Lower leg skin (tissue), 4 donors: ENCODE data around the gene RPE65. TPM values are rescaled to one million over a fixed set of nuclear protein-coding genes. Genes with fewer than 3 reads are reported as not detected.

Source experiments
- DNase-seq, 2 donors: peaks; one replicate each; pipeline ENCODE4 v3.0.0-alpha.2; 2019; ENCODE audit warnings: low spot score in 2 of 2
- H3K4me3 ChIP-seq: fragments of 200-600 bp; sonication (generic); 2 replicates; pipeline ENCODE4 v1.5.1; 2017; ENCODE audit warnings: mild to moderate bottlenecking, low read depth; ENCODE audit not compliant: poor library complexity, severe bottlenecking
- POLR2A ChIP-seq, 2 donors: fragments of 450-650 bp; IDR thresholded peaks; one replicate each; pipeline ENCODE4 v1.6.1; 2016 to 2017; ENCODE audit warnings: antibody characterized with exemption in 2 of 2, mild to moderate bottlenecking in 1 of 2, moderate library complexity in 1 of 2
- WGBS, 2 donors: methylation state at CpG; one replicate each; pipeline ENCODE4 v1.1.5; 2018; 5-methylcytosine and 5-hydroxymethylcytosine counted together
- intact Hi-C: fragments of 100-400 bp; cut with DNase I; formaldehyde crosslinking; loops from one replicate; pipeline ENCODE4 v1.15.0; 2023; ENCODE audit warnings: low total_unique reads
- total RNA-seq, 4 donors: library from RNA; depleted of rRNA; stranded (reverse); fragments of >200 nt; gene quantifications; one replicate each; pipeline ENCODE4 v1.1.0, GENCODE V29; 2016
- TF ChIP-seq, protein P1 (sequence below), 3 donors: fragments of 450-650 bp; IDR thresholded peaks; one replicate each; pipeline ENCODE4 v1.5.1; 2016; ENCODE audit warnings: antibody characterized with exemption in 3 of 3, mild to moderate bottlenecking in 3 of 3, moderate library complexity in 2 of 3

The RPE65 gene
- total RNA-seq, result under 1 TPM in 1 of 4 donors, not detected in 3; 0.13 TPM

DNA sequence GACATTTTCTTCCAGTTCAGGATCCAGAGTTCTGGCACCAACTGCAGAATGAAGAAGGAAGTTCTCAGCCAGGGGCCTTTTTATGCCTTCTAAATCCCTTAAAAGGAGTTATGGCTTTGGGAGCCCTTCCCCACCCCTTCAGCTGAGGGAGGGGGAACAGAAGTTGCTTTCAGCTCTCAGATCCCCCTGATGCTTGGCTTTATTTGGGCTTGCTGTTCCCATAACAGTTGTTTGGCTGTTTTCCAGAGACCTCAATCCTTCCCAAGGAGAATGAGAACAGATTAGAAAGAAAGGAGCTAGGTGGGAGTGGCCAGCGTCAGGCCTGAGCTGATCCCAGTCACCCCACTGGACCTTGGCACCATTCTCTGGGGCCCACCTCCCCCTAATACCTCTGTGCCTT, at the start of gene RPE65:
Gene RPE65, minus strand, starts transcription at position 54 of the 400 bp plus-strand sequence. Its CDS starts 49 bp downstream, at position 5.
- TF ChIP-seq POLR2A (IDR thresholded peaks at IDR 0.05), result no peak
- TF ChIP-seq, protein P1, sequence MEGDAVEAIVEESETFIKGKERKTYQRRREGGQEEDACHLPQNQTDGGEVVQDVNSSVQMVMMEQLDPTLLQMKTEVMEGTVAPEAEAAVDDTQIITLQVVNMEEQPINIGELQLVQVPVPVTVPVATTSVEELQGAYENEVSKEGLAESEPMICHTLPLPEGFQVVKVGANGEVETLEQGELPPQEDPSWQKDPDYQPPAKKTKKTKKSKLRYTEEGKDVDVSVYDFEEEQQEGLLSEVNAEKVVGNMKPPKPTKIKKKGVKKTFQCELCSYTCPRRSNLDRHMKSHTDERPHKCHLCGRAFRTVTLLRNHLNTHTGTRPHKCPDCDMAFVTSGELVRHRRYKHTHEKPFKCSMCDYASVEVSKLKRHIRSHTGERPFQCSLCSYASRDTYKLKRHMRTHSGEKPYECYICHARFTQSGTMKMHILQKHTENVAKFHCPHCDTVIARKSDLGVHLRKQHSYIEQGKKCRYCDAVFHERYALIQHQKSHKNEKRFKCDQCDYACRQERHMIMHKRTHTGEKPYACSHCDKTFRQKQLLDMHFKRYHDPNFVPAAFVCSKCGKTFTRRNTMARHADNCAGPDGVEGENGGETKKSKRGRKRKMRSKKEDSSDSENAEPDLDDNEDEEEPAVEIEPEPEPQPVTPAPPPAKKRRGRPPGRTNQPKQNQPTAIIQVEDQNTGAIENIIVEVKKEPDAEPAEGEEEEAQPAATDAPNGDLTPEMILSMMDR (IDR thresholded peaks at IDR 0.05), result no peak
- no peak for DNase-seq
- 65 to 69% methylated on average over 1 of the region's 1 CpG for WGBS, 2 donors
- H3K4me3 ChIP-seq, result no peak within 1 kb of the TSS
- intact Hi-C loops, result no loop called here

DNA sequence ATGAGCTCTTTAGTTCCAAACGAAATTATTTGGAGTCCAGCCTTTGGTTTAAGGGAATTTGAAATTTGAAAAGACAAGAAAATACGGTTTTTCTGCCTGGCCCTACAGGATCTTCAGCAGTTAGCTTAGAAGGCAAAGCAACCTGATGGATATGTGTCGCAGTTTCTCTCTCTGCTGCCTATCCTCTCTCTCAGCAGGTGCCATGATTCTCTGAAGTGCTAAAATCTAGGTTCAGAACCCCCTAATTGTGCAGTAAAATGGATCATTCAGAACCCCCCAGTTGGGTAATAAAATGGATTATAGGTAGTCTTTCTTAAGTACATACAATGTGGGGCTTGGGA, 47.6 kb upstream of the RPE65 start:
- intact Hi-C loops, result no loop called here
- no peak for DNase-seq
- whole genome bisulfite sequencing, 2 donors, result 5 to 9% methylated on average over 3 of the region's 3 CpGs
- TF ChIP-seq, protein P1 (IDR thresholded peaks at IDR 0.05), result no peak
- no peak for TF ChIP-seq POLR2A (IDR thresholded peaks at IDR 0.05)
- H3K4me3 ChIP-seq, result peak overlapping the region; percentile 67

DNA sequence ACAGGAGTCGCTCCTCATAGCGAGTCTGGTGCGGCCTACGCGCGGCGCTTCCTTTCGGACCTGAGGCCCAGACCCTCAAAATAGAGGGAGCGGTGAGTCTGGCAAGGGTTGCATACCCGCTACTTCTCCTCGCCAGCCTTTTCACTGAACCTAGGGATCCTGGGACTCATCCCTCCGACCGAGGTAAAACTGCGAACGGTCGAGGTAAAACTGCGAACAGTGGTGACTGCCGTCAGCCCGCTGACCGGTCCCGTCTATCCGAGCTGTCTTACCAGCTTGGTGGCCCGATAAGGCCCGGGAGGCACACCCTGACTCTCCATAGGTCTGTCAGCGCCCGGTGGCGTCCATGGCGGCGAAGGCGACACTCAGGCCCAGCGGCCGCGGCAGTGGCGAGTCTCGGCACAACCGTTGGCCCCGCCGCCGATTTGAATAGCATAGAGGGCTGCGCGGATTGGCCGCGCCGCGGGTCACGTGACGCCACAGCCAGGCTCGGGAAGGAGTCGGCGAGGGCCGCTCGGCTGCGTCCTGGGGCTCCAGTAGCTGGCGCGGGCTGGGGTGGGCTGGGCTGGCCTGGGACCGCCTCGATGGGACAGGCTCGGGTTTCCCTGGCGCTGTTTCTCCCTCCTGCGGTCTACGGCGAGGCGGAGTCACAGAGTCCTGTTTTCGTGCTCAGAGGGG, 47.1 kb upstream of the RPE65 start, which contains the start of gene DEPDC1:
Gene DEPDC1, minus strand, starts transcription at position 403 of the 678 bp plus-strand sequence. Its CDS starts 83 bp downstream, at position 320.
- peak; percentile 93 to 98 for DNase-seq
- WGBS, 2 donors, result 1% methylated on average over 26 to 31 of the region's 64 CpGs
- peak within 1 kb of the TSS; percentile 67 for H3K4me3 ChIP-seq
- TF ChIP-seq, protein P1 (IDR thresholded peaks at IDR 0.05), result no peak
- no peak for TF ChIP-seq POLR2A (IDR thresholded peaks at IDR 0.05)
- intact Hi-C loops, result no loop called here

DNA sequence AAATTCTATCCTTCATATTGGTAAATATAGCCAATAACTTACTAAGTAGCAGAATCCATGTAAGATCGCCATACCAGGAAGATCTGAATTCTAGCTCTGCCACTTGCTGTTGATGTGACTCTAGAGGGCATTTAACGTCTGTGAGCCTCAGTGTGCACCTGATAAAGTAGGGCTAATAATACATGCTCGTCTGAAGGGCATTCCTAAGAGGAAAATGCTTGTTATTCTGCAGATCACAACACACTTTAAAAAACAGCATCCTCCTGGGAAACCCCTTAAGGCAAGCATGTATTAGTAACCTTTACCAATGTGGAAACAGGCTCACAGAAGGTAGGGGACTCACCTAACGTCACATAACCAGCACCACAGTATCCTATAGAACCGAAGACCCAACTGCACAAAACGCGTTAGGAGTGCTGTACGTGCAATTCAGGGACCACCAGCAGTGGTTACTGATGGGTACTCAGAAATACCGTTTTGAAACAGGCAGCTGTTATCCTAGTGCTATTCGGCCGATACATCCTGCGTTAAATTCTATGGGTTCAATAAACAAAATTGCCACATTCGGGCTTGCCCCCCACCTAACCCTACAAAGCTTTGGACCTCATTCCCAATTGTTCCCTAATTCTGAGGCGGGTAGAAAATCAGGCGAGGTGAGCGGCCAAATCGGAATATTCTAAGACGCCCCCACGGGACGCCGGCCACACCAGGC, 46.4 kb upstream of the RPE65 start:
- no peak for DNase-seq
- H3K4me3 ChIP-seq, result peak overlapping the region; percentile 67
- WGBS, 2 donors, result 12% methylated on average over 17 of the region's 21 CpGs
- TF ChIP-seq, protein P1 (IDR thresholded peaks at IDR 0.05), result no peak
- TF ChIP-seq POLR2A (IDR thresholded peaks at IDR 0.05), result no peak
- intact Hi-C loops, result no loop called here

DNA sequence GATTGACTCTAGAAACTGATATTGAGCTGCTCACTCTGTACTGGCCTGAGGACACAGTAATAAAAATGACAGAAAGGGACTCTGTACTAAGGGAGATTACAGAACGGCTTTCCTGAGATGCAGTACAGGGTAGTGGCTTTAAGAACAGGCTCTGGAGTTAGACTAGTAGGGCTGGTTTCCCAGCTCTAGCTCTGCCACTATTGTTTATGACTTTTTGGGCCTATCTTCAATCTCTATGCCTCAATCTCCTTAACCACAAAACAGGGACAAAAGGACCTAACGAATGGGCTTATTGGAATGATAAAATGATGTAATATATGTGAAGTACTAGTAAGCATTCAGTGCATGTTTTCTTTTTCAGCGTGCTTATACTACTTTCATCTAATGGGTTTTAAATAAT, 45.8 kb upstream of the RPE65 start:
- DNase-seq, result no peak
- no peak overlapping the region for H3K4me3 ChIP-seq
- WGBS, 2 donors, result 56 to 59% methylated on average over 3 of the region's 3 CpGs

More for the DNA sequence above, 45.8 kb upstream of the RPE65 start:
- intact Hi-C loops, result no loop called here
- TF ChIP-seq, protein P1 (IDR thresholded peaks at IDR 0.05), result no peak
- TF ChIP-seq POLR2A (IDR thresholded peaks at IDR 0.05), result no peak
